ENCODE data around the gene BCL2. TPM values are rescaled to one million over a fixed set of nuclear protein-coding genes. Genes with fewer than 3 reads are reported as not detected.
"Not testable (repeated sequence)": the region's sequence is repeated elsewhere in the genome, so short reads cannot be mapped to it uniquely, and the experiment has no call there.

BCL2 gene
- total RNA-seq, 1 donor from 2014 or later: 81.3 TPM

- H3K36me3 Mint-ChIP-seq (ENCODE audit: low read depth): peaks cover 44% of the 10 kb centered on the region
- peak overlapping the region; percentile 93 for H3K27ac Mint-ChIP-seq
- H3K27me3 Mint-ChIP-seq: no peaks in the 10 kb centered on the region
- DNase-seq: peak; percentile 75
- intact Hi-C loops (cut with micrococcal nuclease): loop anchor here (1.0 kb wide), 1 partner anchor 9 kb away; no protein-coding TSS in a partner anchor
- peaks cover 80% of the 10 kb centered on the region for H3K4me1 Mint-ChIP-seq
- H3K4me3 Mint-ChIP-seq: peak overlapping the region; percentile 89
- H3K9me3 Mint-ChIP-seq: no peaks in the 10 kb centered on the region
Observed at GRCh38 chr18:63207143-63207790, 112.3 kb downstream of the BCL2 start.

GRCh38 chr18:63206433-63207142 is 113.0 kb downstream of the BCL2 start:
- Mint-ChIP-seq H3K4me3 (peak overlapping the region; percentile 89), H3K27me3 (no peaks in the 10 kb centered on the region), H3K4me1 (peaks cover 78% of the 10 kb centered on the region), H3K36me3 (ENCODE audit: low read depth) (peaks cover 42% of the 10 kb centered on the region), H3K9me3 (no peaks in the 10 kb centered on the region), H3K27ac (peak overlapping the region; percentile 93)
- intact Hi-C loops (cut with micrococcal nuclease): loop anchor here (1.0 kb wide), 1 partner anchor 10 kb away; no protein-coding TSS in a partner anchor
- DNase-seq: peak; percentile 71

GRCh38 chr18:63205791-63206252 is 113.7 kb downstream of the BCL2 start:
- peaks cover 38% of the 10 kb centered on the region for H3K36me3 Mint-ChIP-seq (ENCODE audit: low read depth)
- H3K4me3 Mint-ChIP-seq: peak overlapping the region; percentile 89
- intact Hi-C loops (cut with micrococcal nuclease): no loop called here
- no peaks in the 10 kb centered on the region for H3K9me3 Mint-ChIP-seq
- H3K4me1 Mint-ChIP-seq: peaks cover 74% of the 10 kb centered on the region
- H3K27ac Mint-ChIP-seq: peak overlapping the region; percentile 93
- DNase-seq: peak; percentile 81
- H3K27me3 Mint-ChIP-seq: no peaks in the 10 kb centered on the region

GRCh38 chr18:63203497-63203896 is 116.1 kb downstream of the BCL2 start:
- no peak for DNase-seq
- Mint-ChIP-seq H3K27me3 (no peaks in the 10 kb centered on the region), H3K36me3 (ENCODE audit: low read depth) (peaks cover 20% of the 10 kb centered on the region), H3K27ac (no peak overlapping the region), H3K4me1 (peaks cover 55% of the 10 kb centered on the region), H3K4me3 (peak overlapping the region; percentile 22), H3K9me3 (no peaks in the 10 kb centered on the region)
- intact Hi-C loops (cut with micrococcal nuclease): no loop called here

GRCh38 chr18:63202828-63203227 is 116.7 kb downstream of the BCL2 start:
- H3K27me3 Mint-ChIP-seq: no peaks in the 10 kb centered on the region
- peak overlapping the region; percentile 34 for H3K27ac Mint-ChIP-seq
- no peaks in the 10 kb centered on the region for H3K9me3 Mint-ChIP-seq
- no peak overlapping the region for H3K4me3 Mint-ChIP-seq
- H3K36me3 Mint-ChIP-seq (ENCODE audit: low read depth): peaks cover 18% of the 10 kb centered on the region
- no peak for DNase-seq
- H3K4me1 Mint-ChIP-seq: peaks cover 49% of the 10 kb centered on the region
- intact Hi-C loops (cut with micrococcal nuclease): no loop called here

- peaks cover 11% of the 10 kb centered on the region for H3K36me3 Mint-ChIP-seq (ENCODE audit: low read depth)
- not testable (repeated sequence) for H3K27me3 Mint-ChIP-seq, DNase-seq, H3K4me3 Mint-ChIP-seq, H3K9me3 Mint-ChIP-seq, H3K27ac Mint-ChIP-seq
- intact Hi-C loops (cut with micrococcal nuclease): loop anchor here (2.0 kb wide), 1 partner anchor 185 kb away; no protein-coding TSS in a partner anchor
- H3K4me1 Mint-ChIP-seq: peaks cover 41% of the 10 kb centered on the region
Observed at GRCh38 chr18:63201456-63201855, 118.1 kb downstream of the BCL2 start.

- peaks cover 11% of the 10 kb centered on the region for H3K36me3 Mint-ChIP-seq (ENCODE audit: low read depth)
- intact Hi-C loops (cut with micrococcal nuclease): loop anchor here (1.0 to 2.0 kb wide), 5 partner anchors 14 to 183 kb away; no protein-coding TSS in a partner anchor
- no peak overlapping the region for H3K27ac Mint-ChIP-seq
- peaks cover 31% of the 10 kb centered on the region for H3K4me1 Mint-ChIP-seq
- H3K9me3 Mint-ChIP-seq: no peaks in the 10 kb centered on the region
- H3K4me3 Mint-ChIP-seq: no peak overlapping the region
- peak; percentile 90 for DNase-seq
- H3K27me3 Mint-ChIP-seq: no peaks in the 10 kb centered on the region
Observed at GRCh38 chr18:63199743-63200241, 119.8 kb downstream of the BCL2 start.

- H3K27ac Mint-ChIP-seq: no peak overlapping the region
- no peak overlapping the region for H3K4me3 Mint-ChIP-seq
- no peaks in the 10 kb centered on the region for H3K9me3 Mint-ChIP-seq
- intact Hi-C loops (cut with micrococcal nuclease): no loop called here
- peaks cover 25% of the 10 kb centered on the region for H3K4me1 Mint-ChIP-seq
- H3K27me3 Mint-ChIP-seq: no peaks in the 10 kb centered on the region
- DNase-seq: no peak
- peaks cover 11% of the 10 kb centered on the region for H3K36me3 Mint-ChIP-seq (ENCODE audit: low read depth)
Observed at GRCh38 chr18:63198868-63199742, 120.5 kb downstream of the BCL2 start.

GRCh38 chr18:63198098-63198760 is 121.3 kb downstream of the BCL2 start:
- no peak overlapping the region for H3K4me3 Mint-ChIP-seq
- peaks cover 16% of the 10 kb centered on the region for H3K36me3 Mint-ChIP-seq (ENCODE audit: low read depth)
- H3K4me1 Mint-ChIP-seq: peaks cover 20% of the 10 kb centered on the region
- H3K9me3 Mint-ChIP-seq: no peaks in the 10 kb centered on the region
- no peaks in the 10 kb centered on the region for H3K27me3 Mint-ChIP-seq
- DNase-seq: no peak
- no peak overlapping the region for H3K27ac Mint-ChIP-seq
- intact Hi-C loops (cut with micrococcal nuclease): no loop called here

- Mint-ChIP-seq H3K36me3 (ENCODE audit: low read depth) (peaks cover 15% of the 10 kb centered on the region), H3K27ac (no peak overlapping the region), H3K27me3 (no peaks in the 10 kb centered on the region), H3K4me1 (peaks cover 21% of the 10 kb centered on the region), H3K4me3 (no peak overlapping the region), H3K9me3 (no peaks in the 10 kb centered on the region)
- intact Hi-C loops (cut with micrococcal nuclease): loop anchor here (2.0 kb wide), 1 partner anchor 13 kb away; no protein-coding TSS in a partner anchor
- peak; percentile 79 for DNase-seq
Observed at GRCh38 chr18:63197246-63197869, 122.2 kb downstream of the BCL2 start.

- H3K36me3 Mint-ChIP-seq (ENCODE audit: low read depth): peaks cover 23% of the 10 kb centered on the region
- peaks cover 26% of the 10 kb centered on the region for H3K4me1 Mint-ChIP-seq
- intact Hi-C loops (cut with micrococcal nuclease): loop anchor here (1.0 to 2.0 kb wide), 2 partner anchors 7 to 15 kb away; no protein-coding TSS in a partner anchor
- no peaks in the 10 kb centered on the region for H3K27me3 Mint-ChIP-seq
- no peaks in the 10 kb centered on the region for H3K9me3 Mint-ChIP-seq
- no peak for DNase-seq
- H3K4me3 Mint-ChIP-seq: no peak overlapping the region
- H3K27ac Mint-ChIP-seq: peak overlapping the region; percentile 43
Observed at GRCh38 chr18:63195326-63196159, 124.0 kb downstream of the BCL2 start.

GRCh38 chr18:63192885-63193349 is 126.7 kb downstream of the BCL2 start:
- H3K4me3 Mint-ChIP-seq: no peak overlapping the region
- peaks cover 35% of the 10 kb centered on the region for H3K36me3 Mint-ChIP-seq (ENCODE audit: low read depth)
- no peaks in the 10 kb centered on the region for H3K9me3 Mint-ChIP-seq
- peaks cover 46% of the 10 kb centered on the region for H3K4me1 Mint-ChIP-seq
- intact Hi-C loops (cut with micrococcal nuclease): no loop called here
- no peak for DNase-seq
- H3K27ac Mint-ChIP-seq: peak overlapping the region; percentile 45
- H3K27me3 Mint-ChIP-seq: no peaks in the 10 kb centered on the region

Measured in activated CD4-positive, alpha-beta T cell treated with anti-CD3 and anti-CD28 coated beads, Interleukin-2, amount 10 ng/mL, durations not matched to agents 24 days and 14 days (primary cell).